ENCODE measurements around the gene BTBD9.

GRCh38 chr6:38617856-38618255, 21.9 kb downstream of the BTBD9 start:
- no peak for TF ChIP-seq CTCF (IDR thresholded peaks at IDR 0.05)
- TF ChIP-seq POLR2A (IDR thresholded peaks at IDR 0.05), result no peak
